Tibial artery (tissue), 4 donors: ENCODE measurements around the gene DCP2.

Source experiments
- DNase-seq, 2 donors: peaks; one replicate each; pipeline ENCODE4 v3.0.0-alpha.2; 2019
- H3K27ac ChIP-seq, 2 donors: fragments of 200-600 bp; sonication (generic) in 1 of 2; 1 replicate in 1 of 2; 2 replicates in 1 of 2; pipeline ENCODE4 v1.5.1; 2018 to 2019; ENCODE audit warnings: mild to moderate bottlenecking in 1 of 2
- H3K27me3 ChIP-seq, 2 donors: fragments of 200-600 bp; sonication (generic) in 1 of 2; one replicate each; pipeline versions ENCODE4 v1.5.1 to v1.6.0; 2016 to 2019
- H3K36me3 ChIP-seq, 3 donors: fragments of 200-600 bp; sonication (generic) in 2 of 3; one replicate each; pipeline ENCODE4 v1.5.1; 2016 to 2019; ENCODE audit warnings: mild to moderate bottlenecking in 2 of 3
- H3K4me1 ChIP-seq, 4 donors: fragments of 200-600 bp; sonication (generic) in 2 of 4; 1 replicate in 3 of 4; 2 replicates in 1 of 4; pipeline ENCODE4 v1.5.1; 2016 to 2019
- H3K4me3 ChIP-seq, 2 donors: fragments of 200-600 bp; sonication (generic) in 1 of 2; 1 replicate in 1 of 2; 2 replicates in 1 of 2; pipeline ENCODE4 v1.5.1; 2018 to 2019; ENCODE audit warnings: mild to moderate bottlenecking in 2 of 2
- H3K9me3 ChIP-seq, 3 donors: fragments of 200-600 bp; sonication (generic) in 1 of 3; one replicate each; pipeline ENCODE4 v1.5.1; 2016 to 2019
- intact Hi-C: fragments of 100-400 bp; cut with DNase I; formaldehyde crosslinking; loops from one replicate; pipeline ENCODE4 v1.15.0; 2023; ENCODE audit warnings: low total_unique reads
- TF ChIP-seq, protein P1 (sequence below), 2 experiments: fragments of 200-600 bp in 1 of 2; fragments of 450-650 bp in 1 of 2; IDR thresholded peaks; one replicate each; pipeline ENCODE4 v1.5.1; 2017 to 2019; ENCODE audit warnings: antibody characterized with exemption in 2 of 2, mild to moderate bottlenecking in 1 of 2, moderate library complexity in 1 of 2

The DCP2 gene

DNA sequence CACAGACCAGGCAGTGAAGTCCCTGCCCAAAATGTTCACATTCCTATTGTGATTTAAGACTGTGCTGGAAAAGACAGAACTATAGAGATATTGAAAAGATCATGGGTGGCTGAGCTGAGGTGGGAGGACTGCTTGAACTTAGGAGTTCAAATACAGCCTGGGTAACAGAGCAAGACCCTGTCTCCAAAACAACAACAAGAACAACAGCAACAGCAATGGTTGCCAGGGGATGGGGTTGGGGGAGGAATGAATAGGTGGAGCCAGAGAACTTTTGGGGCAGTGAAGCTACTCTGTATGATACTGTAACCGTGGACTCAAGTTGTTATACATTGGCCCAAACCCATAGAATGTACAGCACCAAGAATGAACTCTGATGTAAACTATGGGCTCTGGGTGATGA lies 88.2 kb downstream of the DCP2 start:
- Histone ChIP-seq H3K27ac (no peak overlapping the region), H3K4me1 (peaks cover 0 to 9% (median 0%) of the 10 kb centered on the region in 4 donors), H3K9me3 (no peaks in the 10 kb centered on the region), H3K36me3 (peaks cover 0 to 47% (median 15%) of the 10 kb centered on the region in 3 donors), H3K27me3 (no peaks in the 10 kb centered on the region), H3K4me3 (no peak overlapping the region)
- intact Hi-C loops, result no loop called here
- DNase-seq, result no peak
- TF ChIP-seq, protein P1, sequence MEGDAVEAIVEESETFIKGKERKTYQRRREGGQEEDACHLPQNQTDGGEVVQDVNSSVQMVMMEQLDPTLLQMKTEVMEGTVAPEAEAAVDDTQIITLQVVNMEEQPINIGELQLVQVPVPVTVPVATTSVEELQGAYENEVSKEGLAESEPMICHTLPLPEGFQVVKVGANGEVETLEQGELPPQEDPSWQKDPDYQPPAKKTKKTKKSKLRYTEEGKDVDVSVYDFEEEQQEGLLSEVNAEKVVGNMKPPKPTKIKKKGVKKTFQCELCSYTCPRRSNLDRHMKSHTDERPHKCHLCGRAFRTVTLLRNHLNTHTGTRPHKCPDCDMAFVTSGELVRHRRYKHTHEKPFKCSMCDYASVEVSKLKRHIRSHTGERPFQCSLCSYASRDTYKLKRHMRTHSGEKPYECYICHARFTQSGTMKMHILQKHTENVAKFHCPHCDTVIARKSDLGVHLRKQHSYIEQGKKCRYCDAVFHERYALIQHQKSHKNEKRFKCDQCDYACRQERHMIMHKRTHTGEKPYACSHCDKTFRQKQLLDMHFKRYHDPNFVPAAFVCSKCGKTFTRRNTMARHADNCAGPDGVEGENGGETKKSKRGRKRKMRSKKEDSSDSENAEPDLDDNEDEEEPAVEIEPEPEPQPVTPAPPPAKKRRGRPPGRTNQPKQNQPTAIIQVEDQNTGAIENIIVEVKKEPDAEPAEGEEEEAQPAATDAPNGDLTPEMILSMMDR (IDR thresholded peaks at IDR 0.05), result no peak

DNA sequence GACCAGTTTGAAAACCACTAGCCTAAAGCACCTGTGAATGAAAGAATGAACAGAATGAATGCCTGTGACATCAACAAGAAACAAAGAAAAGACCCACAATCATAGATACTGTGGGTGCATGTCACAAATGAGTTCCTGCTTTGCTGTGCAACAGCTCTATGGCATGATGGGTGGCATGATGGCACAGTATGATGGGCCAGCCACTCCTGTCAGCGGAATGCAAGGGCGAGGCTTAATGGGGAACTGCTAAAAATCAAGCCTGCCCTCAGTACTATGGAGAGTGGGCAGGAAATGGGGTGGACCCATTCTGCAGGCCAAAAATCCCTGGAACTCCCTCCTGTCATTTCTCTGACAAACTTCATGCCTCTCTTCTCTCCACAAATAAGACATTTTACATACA lies 89.0 kb downstream of the DCP2 start:
- H3K27ac ChIP-seq, result no peak overlapping the region
- H3K4me1 ChIP-seq, result peaks cover 0 to 9% (median 0%) of the 10 kb centered on the region in 4 donors
- H3K9me3 ChIP-seq, result no peaks in the 10 kb centered on the region
- intact Hi-C loops, result no loop called here
- H3K4me3 ChIP-seq, result no peak overlapping the region
- TF ChIP-seq, protein P1 (IDR thresholded peaks at IDR 0.05), result no peak
- no peak for DNase-seq
- H3K36me3 ChIP-seq, result peaks cover 0 to 47% (median 15%) of the 10 kb centered on the region in 3 donors
- no peaks in the 10 kb centered on the region for H3K27me3 ChIP-seq

DNA sequence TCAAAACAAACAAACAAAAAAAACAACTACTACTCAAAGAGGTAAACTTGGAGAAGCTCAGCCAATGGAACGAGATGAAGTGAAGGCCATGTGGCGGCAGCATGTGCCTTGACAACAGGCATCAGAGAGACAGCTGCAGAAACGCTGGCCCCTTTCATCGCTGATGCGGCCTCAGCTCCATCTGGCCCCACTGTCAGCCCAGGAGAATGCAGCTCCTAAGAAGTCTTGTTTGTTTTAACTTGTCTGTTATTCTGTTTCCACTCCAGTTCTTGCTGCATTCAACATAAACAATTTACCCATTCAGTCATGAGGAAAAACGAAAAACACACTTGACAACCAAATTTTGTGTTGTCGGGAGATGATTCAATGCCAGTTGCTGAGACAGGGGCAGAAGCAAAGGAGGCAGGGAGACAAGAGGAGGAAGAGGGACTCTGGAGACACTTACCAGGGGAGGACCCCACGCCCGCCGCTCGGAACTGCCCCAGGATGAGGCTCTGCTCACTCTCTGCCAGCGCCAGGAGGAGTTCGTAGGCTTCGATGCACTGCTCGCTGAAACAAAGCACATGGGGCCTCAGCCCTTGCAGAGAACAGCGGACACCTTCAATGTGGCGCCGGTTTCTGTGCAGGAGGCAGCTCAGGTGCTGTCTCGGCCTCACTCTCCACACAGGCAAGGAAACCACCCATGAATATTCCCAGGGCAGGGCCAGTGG lies 91.2 kb downstream of the DCP2 start:
- Histone ChIP-seq H3K4me1 (no peaks in the 10 kb centered on the region), H3K4me3 (no peak overlapping the region), H3K27ac (no peak overlapping the region), H3K36me3 (peaks cover 0 to 44% (median 15%) of the 10 kb centered on the region in 3 donors), H3K9me3 (no peaks in the 10 kb centered on the region), H3K27me3 (no peaks in the 10 kb centered on the region)
- DNase-seq, result no peak
- intact Hi-C loops, result no loop called here
- TF ChIP-seq, protein P1 (IDR thresholded peaks at IDR 0.05), result no peak

DNA sequence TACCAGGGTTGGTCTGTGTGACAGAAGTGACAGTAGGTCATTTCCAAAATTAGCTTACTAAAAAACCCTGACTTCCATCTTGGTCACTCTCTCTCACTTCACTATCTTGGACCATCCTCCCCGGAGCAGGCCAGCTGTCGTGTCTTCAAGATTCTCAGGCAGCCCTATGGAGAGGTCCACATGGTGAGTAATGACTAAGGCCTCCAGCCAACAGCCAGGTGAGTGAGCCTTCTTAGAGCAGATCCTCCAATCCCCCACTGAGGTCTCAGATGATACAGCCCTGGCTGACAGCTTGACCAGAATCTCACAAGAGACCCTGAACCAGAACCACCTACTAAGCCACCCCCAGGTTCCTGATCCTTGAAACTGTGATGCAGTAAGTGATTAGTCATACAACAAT lies 92.0 kb downstream of the DCP2 start:
- H3K27me3 ChIP-seq, result no peaks in the 10 kb centered on the region
- peaks cover 0 to 36% (median 9%) of the 10 kb centered on the region in 3 donors for H3K36me3 ChIP-seq
- DNase-seq, result no peak
- TF ChIP-seq, protein P1 (IDR thresholded peaks at IDR 0.05), result no peak
- H3K27ac ChIP-seq, result no peak overlapping the region
- H3K4me3 ChIP-seq, result no peak overlapping the region
- no peaks in the 10 kb centered on the region for H3K9me3 ChIP-seq
- intact Hi-C loops, result no loop called here
- no peaks in the 10 kb centered on the region for H3K4me1 ChIP-seq
